ENCODE results near the gene PTGES.
A peak's percentile ranks its signal among the peaks of the same experiment; 100 is the strongest.
"Not testable (repeated sequence)": the region's sequence is repeated elsewhere in the genome, so short reads cannot be mapped to it uniquely, and the experiment has no call there.

The PTGES gene

DNA sequence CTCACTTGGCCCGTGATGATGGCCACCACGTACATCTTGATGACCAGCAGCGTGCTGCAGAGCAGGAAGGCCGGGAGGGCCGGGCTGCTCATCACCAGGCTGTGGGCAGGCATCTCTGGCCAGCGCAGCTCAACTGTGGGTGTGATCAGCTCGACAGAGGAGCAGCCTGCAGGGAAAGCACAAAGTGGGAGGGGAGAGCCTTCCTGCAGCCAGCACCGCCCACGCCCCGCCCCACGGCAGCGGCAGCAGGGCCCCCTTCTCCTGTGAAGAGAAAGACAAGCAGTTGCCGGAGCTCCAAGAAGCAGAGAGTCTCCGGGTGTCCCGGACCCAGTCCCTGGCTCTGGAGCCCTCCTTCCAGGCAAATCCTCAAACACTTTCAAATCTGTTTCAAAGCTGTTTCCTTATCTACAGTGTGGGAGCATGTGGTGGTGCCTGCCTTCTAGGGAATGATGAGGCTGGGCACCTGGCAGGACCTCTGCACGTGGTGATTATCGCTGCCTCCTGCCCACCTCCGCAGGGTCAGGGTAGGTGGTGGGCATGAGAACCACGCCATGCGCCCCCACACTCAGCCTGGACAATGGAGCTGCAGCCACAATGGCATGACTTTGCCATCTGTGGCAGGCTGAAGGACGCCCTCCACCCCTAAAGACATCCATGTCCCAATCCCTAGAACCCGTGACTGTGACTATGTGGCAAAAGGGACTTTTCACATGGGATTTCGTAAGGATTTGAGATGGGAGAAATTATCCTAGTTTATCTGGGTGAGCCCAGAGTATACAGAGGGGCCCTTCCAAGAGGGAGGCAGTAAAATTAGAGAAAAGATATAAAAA is at the start of gene PTGES:
PTGES (minus strand) TSS at position 143 of the 830 bp plus-strand sequence; CDS start at position 113, 30 bp downstream.
- DNase-seq, result peak; percentile 61

DNA sequence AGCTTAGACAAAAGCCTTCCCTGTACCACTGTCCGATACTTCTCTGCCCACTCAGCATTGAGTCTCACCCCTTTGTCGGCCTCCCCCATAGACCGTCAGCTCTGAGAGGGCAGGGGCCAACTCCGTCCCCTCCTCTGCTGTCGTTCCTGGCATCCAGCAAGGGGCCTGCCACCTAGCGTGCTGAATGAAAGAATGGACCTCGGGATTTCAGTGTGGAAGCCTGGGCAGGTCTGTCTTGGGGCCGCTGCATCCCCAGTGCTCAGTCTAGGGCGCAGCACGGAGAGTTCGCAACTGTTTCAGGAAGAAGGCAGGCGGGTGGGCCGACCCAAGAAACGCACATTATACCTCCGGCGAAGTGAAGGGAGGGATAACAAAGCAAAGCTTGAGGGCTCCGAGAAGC is 48.7 kb upstream of the PTGES start:
- no peak for DNase-seq

GRCh38 chr9:129798973-129799372 is 46.1 kb upstream of the PTGES start:
- no peak for DNase-seq

- DNase-seq, result not testable (repeated sequence)
Measured at GRCh38 chr9:129796029-129796428, 43.2 kb upstream of the PTGES start.

DNA sequence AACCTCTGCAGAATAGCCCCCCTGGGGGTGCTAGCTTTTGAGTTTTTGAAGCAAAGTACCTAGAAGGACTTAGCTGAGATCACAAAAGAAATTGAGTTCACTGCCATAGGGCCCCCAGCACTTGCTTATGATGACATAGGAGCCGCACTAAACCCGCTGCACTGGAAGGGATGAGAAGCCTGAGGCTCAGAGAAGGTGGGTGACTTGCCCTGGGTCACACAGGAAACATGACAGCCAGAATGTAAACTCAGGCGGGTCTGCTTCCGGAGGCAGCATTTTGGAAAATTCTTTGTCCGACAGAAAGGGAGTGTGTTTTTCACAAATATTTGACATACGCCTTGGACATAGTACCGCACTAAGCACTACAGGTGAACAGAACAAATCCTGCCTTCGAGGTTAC is 41.7 kb upstream of the PTGES start:
- DNase-seq, result no peak

DNA sequence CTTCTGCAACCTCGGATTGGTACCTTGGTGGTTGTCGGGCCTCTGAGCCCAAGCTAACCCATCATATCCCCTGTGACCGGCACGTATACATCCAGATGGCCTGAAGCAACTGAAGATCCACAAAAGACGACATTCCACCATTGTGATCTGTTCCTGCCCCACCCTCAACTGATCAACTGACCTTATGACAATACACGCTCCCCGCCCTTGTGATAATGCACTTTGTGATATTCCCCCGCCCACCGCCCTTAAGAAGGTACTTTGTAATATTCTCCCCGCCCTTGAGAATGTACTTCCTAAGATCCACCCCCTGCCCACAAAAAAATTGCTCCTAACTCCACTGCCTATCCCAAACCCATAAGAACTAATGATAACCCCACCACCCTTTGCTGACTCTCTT is 33.6 kb upstream of the PTGES start:
- no peak for DNase-seq

DNA sequence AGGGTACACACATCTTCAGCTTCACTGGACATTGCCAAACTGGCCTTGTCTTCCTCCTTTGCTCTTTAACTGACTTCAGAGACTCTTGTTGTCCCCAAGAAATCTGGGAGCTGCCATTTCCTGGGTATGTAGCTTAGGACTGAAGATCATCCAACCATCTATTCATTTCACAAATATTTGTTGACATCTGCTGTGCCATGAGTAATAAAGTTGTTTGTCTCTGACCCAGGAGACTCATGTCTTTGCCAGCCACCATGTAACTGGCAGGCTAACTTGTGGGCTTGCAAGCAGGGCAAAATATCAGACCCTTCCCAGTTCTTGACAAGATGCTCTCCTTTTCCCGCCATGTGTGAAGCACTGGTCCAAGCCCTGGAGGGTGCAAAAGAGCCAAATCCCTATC is 33.0 kb upstream of the PTGES start:
- no peak for DNase-seq

DNA sequence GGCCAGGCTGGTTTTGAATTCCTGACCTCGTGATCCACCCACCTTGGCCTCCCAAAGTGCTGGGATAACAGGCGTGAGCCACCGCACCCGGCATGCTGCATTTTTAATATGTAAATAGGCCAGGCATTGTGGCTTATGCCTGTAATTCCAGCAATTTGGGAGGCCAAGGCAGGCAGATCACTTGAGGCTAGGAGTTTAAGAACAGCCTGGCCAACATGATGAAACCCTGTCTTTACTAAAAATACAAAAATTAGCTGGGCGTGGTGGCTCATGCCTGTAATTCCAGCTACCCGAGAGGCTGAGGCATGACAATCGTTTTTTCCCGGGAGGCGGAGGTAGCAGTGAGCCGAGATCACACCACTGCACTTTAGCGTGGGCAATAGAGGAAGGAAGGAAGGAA is 32.1 kb upstream of the PTGES start:
- not testable (repeated sequence) for DNase-seq

- peak; percentile 70 for DNase-seq
Measured at GRCh38 chr9:129783516-129784361, 30.9 kb upstream of the PTGES start.

GRCh38 chr9:129781981-129782380 is 29.1 kb upstream of the PTGES start:
- DNase-seq, result no peak

GRCh38 chr9:129781131-129781530 is 28.3 kb upstream of the PTGES start:
- no peak for DNase-seq

DNA sequence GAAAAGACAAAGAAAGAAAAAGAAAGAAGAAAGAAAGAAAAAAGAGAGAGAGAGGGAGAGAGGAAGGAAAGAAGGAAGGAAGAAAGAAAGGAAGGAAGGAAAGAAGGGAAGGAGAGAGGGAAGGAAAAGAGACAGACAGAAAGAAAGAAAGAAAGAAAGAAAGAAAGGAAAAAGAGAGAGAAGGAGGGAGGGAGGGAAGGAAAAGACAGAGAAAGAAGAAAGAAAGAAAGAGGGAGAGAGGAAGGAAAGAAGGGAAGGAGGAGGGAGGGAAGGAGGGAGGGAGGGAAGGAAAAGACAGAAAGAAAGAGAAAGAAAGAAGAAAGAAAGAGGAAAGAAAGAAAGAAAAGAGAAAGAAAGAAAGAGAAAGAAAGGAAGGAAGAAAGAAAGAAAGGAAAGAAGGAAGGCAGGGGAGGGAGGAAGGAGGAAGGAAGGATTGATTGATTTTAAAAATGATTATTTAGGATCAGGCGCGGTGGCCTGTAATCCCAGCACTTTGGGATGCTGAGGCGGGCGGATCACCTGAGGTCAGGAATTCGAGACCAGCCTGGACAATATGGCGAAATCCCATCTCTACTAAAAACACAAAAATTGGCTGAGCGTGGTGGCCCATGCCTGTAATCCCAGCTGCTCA is 26.8 kb upstream of the PTGES start:
- no peak for DNase-seq

DNA sequence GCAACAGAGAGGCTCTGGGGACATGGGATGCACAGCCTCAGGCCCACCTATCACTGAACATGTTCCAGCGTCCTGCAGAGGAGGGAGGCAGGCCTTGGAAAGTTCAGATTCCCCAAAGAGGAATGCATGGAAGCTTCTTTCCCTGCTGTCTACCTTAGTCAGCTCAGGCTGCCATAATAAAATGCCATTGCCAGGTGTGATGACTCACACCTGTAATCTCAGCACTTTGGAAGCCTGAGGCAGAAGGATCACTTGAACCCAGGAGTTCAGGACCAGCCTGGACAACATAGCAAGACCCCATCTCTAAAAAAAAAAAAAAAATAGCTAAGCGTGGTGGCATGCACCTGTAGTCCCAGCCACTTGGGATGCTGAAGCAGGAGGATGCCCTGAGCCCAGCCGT is 25.6 kb upstream of the PTGES start:
- no peak for DNase-seq

DNA sequence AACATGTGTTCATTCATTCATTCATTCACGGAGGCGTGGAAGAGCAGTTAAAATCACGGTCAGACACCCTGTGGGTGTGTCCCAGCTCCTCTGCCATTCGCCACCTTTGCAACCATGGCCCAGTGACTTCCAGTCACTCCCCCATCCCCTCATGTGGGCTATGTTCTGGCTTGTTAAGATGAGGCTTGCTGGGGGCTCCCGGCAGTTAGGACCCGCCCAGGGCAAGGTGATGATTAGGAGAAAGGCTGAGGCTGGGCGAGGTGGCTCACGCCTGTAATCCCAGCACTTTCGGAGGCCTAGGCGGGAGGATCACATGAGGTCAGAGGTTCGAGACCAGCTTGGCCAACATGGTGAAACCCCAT is 24.9 kb upstream of the PTGES start:
- no peak for DNase-seq

DNA sequence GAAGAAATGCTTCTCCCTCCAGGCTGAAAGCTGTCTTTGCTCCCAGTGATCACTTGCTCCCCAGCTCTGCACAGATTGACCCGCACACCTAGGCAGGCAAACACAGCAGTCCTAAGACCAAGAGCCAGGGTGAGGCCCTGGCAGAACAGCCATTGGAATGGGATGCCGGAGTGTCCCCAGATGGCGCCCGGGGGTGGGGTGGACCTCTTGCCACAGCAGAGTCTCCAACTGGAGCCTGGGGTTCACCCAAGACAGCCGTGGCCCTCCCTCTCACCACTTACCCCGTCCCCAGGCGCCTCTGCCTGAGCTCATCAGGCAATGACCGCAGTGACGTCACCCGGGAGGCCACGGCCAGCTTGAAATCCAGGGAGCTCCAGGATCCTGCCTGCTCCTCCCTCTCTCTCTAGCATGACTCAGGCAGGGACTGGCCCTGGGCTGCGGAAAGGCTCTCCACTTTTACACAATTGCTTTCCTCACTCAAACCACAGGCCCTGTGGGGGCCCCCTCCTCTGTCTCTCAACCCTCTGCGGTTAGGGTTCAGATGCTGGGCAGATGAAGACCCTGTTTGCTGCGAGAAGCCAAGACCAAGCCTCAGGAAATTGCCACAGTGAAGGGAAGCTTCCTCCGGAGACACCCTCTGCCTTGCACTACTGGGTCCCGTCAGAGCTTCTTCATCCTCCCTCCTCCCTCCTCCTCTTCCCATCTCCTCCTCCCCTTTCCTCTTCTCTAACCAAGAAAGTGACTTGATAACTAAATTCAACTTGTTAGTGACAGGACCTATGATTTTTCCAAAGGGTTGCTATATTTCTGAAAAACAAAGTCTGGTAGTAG is 24.3 kb upstream of the PTGES start:
- DNase-seq, result peak; percentile 35

DNA sequence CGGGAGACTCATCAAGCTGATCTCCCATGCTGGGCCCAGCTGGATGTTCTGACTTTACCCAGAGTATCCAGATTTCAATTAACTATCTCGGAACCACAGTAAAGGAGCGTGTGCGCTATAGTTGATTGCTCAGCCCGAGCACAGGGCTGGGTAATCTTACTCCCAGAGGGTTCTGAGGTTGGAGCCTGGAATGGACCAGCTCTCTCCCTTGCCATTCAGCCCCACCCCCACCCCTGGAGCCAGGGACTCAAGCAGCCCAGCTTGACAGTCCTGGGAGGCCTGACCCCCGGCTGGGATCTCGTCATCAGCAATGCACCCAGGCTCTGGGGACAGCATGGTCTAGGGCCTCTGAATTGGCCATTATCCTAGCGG is 23.7 kb upstream of the PTGES start:
- no peak for DNase-seq

GRCh38 chr9:129776096-129776495 is 23.3 kb upstream of the PTGES start:
- DNase-seq, result not testable (repeated sequence)

DNA sequence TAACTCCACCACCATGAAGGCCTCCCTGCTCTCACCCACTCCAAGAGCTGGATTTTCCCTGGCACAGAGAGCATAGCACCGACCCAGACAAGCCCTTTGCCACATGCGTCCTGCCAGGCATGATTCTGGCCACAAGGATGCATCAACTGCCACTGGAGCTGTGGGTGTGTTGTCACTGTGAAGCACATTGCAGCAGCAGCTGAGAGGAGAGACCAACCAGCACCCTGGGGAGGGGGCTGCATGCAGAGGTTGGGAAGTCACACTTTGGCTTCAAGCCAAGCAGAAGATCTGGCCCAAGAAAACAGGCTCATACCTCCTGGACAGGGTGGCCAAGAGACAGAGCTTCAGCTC is 22.6 kb upstream of the PTGES start:
- DNase-seq, result no peak

GRCh38 chr9:129774791-129775447 is 22.1 kb upstream of the PTGES start:
- DNase-seq, result no peak

GRCh38 chr9:129773262-129774048 is 20.6 kb upstream of the PTGES start:
- no peak for DNase-seq

- no peak for DNase-seq
Measured at GRCh38 chr9:129770741-129771140, 17.9 kb upstream of the PTGES start.

- no peak for DNase-seq
Measured at GRCh38 chr9:129769669-129770068, 16.8 kb upstream of the PTGES start.
